Activated CD4-positive, CD25-positive, alpha-beta regulatory T cell (primary cell): Measurements from ENCODE around the gene PPEF2.
"Not testable (repeated sequence)": the region's sequence is repeated elsewhere in the genome, so short reads cannot be mapped to it uniquely, and the experiment has no call there.

Experiments used
- DNase-seq, 4 experiments: peaks; one replicate each; lab custom pipeline; 2025; lab: John Stamatoyannopoulos, UW

PPEF2 gene

DNA sequence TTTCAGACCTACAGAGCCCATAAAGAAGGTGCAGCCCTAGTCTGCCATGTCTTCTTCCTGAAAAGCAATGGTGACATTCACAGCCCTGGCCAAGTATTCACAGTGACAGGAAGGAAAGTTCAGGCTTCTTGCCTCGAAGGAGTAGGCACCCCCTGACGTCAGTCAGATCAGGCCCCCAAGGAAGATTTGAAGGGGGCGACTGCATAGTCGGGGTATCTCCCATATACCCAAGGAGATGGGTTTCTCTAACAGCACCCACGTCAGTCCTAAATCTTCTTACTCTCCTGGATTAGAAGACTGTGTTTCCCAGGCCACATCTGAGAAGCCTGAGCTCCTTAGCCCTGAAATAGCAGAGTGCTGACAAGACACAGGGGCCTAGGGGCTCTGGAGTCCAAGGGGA lies at the start of gene PPEF2:
Gene PPEF2, minus strand, starts transcription at position 101 of the 400 bp plus-strand sequence. CDS start 6,127 bp downstream, outside the sequence.
- DNase-seq = no peak

DNA sequence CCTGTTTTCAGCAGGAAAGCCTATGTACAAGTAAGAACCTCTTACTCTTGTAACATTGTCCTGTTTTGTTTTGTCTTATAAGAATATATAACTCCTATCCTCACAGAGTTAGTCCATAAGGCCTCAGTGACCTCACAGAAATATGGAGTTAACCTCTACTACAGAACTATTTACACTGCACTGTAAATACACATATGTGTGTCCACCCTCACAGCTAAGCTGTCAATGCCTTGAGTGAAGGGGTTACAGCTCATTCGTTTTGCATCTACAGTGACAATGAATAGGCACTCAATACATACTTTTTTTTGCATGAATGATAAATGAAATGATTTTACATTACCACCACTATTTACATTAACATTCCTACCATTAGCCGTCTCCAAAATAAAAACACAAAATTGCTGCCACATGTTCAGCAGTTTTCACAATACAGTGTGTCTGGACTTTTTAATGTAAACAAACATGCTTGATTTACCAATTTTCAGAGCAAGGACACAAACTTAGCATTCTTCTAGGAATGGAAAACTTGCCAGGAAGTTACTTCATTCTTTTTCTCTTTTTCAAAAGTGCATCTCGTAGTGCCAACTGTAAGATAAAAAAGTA lies 48.1 kb upstream of the PPEF2 start:
- DNase-seq = no peak

DNA sequence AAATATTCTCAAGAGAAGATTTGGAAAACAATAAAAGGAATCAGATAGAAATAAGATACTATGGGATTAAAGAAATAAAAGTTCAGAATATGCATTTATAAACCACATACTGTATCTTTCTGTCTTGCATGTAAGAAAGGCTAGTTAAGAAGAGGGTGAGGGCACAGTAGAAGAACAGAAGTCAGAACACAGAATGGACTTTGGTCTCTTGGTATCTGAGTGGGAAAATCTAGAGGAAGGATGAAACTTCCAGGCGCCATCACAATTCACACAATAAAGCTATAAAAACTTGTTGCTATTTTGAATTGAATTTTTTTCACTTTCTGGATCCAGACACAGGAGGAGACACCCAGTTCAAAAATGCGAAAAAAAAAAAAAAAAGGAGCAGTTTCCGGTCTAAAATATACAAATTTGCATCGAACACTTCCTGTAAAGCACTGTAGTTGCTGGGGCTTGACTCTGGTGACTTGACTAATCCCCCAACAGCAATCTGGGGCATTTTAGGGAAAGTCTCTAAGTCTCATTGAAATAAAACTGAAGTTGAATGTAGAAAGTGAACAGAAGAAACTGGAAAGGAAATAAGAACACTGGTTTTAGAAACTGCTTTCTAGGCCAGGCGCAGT lies 46.7 kb upstream of the PPEF2 start:
- DNase-seq = no peak

GRCh38 chr4:75940692-75941253 lies 38.5 kb upstream of the PPEF2 start, which contains the start of gene NAAA:
NAAA (minus strand) TSS chr4:75941013; CDS start chr4:75940949, 64 bp downstream.
- DNase-seq = peak; percentile 39 to 58 (median 53)

GRCh38 chr4:75939890-75940691 lies 37.8 kb upstream of the PPEF2 start:
- DNase-seq = peak; percentile 40 to 56 (median 48)

DNA sequence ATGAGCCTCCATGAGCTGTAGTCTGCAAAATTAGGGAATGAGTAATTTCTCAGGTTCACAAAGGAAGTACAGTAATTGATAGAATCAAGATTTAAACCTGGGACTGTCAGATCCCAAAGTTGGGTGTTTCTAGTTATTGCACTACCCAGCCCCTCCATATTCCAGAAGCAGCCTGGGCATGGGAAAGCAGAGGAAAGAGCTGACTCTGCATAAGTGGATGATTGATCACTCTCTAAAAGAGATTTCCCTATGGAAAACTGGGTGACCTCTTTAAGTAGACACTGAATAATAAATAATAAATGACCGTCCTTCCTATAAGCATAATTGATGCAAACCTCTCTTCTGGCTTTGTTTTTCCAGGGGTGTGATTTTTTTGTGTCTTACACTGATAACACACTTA lies 33.4 kb upstream of the PPEF2 start:
- no peak for DNase-seq

DNA sequence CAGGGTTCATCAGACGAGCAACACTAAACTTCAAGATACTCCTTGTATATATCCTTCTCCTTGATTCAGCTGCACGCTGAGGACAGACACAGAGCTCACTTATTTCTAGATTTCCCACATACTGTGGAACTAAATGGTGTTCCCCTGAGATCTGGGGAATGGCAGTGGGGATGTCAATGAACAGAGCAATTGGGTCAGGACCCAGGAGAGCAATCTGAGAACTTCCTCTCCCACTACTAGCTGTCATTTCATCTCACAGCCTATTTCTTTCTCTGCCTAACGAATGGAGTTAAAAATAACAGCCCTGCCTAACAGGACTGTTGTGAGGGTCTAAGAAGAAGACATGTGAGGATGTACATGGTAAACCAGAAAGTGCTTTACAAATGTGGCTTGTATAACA lies 27.9 kb upstream of the PPEF2 start:
- no peak for DNase-seq

DNA sequence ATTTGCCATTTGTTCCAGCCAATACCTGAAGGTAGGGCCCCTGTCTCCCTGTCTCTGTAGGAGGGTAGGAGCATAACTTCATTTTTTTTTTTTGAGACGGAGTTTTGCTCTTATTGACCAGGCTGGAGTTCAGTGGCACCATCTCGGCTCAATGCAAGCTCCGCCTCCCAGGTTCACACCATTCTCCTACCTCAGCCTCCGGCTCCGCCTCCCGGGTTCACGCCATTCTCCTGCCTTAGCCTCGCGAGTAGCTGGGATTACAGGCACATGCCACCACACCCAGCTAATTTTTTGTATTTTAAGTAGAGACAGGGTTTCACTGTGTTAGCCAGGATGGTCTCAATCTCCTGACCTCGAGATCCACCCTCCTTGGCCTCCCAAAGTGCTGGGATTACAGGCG lies 22.7 kb upstream of the PPEF2 start:
- not testable (repeated sequence) for DNase-seq

GRCh38 chr4:75924309-75924827 lies 22.1 kb upstream of the PPEF2 start:
- DNase-seq = no peak

- DNase-seq = no peak
Observed at GRCh38 chr4:75922588-75922987, 20.3 kb upstream of the PPEF2 start.

- DNase-seq = no peak
Observed at GRCh38 chr4:75921910-75922309, 19.7 kb upstream of the PPEF2 start.

- no peak for DNase-seq
Observed at GRCh38 chr4:75920327-75920726, 18.1 kb upstream of the PPEF2 start.

DNA sequence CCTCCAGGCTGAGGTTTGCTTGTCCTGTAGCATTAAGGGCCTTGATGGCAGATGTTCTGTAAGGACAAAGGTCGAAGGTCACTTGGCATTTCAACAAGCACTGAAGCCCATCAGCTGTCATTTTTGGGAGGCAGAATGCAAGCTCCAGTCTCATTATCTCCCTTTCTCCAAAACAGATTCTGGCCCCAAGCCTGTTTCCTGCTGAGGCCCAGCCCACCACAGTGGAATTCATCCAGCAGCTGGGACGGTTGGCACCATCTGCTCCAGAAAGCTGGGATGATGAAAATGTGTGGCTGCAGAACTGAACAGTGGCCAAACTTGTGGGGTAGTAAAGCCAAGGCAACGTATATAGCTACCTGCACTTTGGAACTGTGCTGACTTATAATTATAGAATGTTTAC lies 17.7 kb upstream of the PPEF2 start:
- DNase-seq = no peak

- no peak for DNase-seq
Observed at GRCh38 chr4:75916091-75916661, 13.9 kb upstream of the PPEF2 start.

GRCh38 chr4:75912968-75913367 lies 10.7 kb upstream of the PPEF2 start:
- no peak for DNase-seq

DNA sequence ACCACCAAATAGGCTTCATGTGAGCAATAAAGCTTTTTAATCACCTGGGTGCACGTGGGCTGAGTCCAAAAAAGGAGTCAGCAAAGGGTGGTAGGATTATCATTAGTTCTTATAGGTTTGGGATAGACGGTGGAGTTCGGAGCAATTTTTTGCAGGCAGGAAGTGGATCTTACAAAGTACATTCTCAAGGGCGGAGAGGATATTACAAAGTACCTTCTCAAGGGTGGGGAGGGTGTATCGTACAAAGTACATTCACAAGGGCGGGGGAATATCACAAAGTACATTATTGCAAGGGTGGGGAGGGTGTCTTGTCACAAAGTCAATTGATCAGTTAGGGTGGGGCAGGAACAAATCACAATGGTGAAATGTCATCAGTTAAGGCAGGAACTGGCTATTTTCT lies 8.6 kb upstream of the PPEF2 start:
- DNase-seq = not testable (repeated sequence)

DNA sequence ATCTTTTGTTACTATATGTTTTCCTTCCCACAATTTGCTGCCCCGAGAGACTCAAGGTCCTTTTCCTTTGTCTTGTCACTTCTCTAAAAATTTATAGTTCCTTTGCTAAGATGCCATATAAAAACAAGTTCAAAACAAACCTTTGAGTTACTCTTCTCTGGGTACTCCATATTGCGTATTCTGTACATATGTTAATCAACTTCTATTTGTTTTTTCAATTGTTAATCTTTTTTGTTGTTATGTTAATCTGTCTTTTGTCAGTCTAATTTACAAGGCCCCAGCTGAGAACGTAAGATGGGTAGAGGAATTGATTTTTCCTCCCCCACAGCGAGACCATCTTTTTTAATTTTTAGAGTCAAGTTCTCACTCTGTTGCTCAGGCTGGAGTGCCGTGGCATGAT lies 7.2 kb upstream of the PPEF2 start:
- DNase-seq = no peak

GRCh38 chr4:75908555-75908954 lies 6.3 kb upstream of the PPEF2 start:
- no peak for DNase-seq

DNA sequence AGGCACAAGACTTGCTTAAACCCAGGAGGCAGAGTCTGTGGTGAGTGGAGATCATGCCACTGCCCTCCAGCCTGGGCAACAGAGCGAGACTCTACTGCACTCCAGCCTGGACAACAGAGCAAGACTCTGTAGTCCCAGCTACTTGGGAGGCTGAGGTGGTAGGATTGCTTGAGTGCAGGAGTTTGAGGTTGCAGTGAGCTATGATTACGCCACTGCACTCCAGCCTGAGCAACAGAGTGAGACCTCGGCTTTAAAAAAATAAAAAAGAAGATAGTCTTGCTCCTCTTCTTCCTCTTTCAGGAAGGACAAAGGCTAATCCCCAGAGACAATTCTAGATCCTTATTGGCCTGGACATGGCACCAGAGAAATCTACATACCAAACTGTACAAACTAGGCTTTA lies 5.7 kb upstream of the PPEF2 start:
- DNase-seq = no peak

DNA sequence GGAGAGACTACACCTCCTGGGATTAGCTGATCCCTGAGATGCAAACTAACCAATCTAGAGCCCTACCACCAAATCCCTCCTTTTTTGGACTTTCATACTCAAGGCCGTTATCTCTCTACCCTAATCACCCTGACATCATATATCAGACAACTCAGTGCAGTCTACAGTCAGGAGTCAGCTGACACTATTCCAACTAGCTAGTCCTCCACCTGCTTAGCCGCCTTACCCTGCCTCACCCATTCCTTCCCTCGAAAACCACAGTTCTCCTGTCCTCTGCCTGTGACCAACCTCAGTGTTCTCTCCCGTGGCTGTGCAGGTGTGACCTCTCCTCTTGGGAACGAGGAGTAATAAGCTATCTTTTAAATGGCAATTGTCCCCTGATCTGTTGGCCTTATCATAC lies 1.8 kb upstream of the PPEF2 start:
- no peak for DNase-seq

DNA sequence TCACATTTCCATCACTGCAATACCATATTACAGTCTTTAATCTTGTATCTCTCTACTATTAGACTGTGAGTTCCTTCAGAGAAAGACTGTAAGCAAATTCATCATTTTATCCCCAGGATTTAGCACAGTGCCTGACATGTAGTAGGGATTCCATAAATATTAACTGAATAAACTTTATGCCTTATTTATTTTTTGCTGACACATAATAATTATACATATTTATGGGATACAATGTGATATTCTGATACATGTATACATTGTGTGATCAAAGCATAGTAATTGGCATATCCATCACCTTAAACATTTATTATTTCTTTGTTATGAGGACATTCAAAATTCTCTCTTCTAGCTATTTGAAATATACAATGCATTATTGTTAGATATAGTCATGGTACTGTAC lies 3.7 kb downstream of the PPEF2 start:
- DNase-seq = no peak

DNA sequence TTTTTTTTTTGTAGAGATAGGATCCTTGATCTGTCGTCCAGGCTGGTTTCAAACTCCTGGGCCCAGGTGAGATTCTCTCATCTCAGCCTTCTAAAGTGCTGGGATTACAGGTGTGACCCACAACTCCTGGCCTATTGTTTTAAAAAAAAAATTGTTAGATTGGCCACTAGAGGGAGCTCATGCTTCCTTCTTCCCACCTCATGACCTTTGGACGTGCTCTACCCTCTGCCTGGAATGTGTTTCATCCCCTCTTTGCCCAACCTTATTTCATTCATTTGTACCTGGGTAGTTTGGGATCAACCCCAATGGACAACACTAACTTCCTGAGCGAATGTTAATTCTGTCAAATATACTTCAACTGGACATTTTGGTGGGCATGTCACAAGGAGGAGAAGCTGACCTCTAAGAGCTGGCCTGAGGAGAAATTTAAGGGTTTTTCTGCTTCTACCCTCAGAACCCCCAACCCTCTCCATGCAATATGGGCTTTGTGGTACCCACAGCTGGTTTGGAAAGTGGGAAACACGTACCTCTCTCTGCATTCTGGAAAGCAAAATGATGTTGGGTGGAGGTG lies 6.4 kb downstream of the PPEF2 start:
- no peak for DNase-seq
